ENCODE measurements around the gene SDCBP2.

SDCBP2 gene

GRCh38 chr20:1312308-1312707, 16.6 kb downstream of the SDCBP2 start:
- no peak for DNase-seq (ENCODE audit: low spot score)

GRCh38 chr20:1310506-1311190, 18.3 kb downstream of the SDCBP2 start:
- DNase-seq (ENCODE audit: low spot score) = no peak

GRCh38 chr20:1310071-1310470, 18.9 kb downstream of the SDCBP2 start:
- DNase-seq (ENCODE audit: low spot score) = no peak

GRCh38 chr20:1309439-1309847, 19.5 kb downstream of the SDCBP2 start:
- no peak for DNase-seq (ENCODE audit: low spot score)

- no peak for DNase-seq (ENCODE audit: low spot score)
Measured at GRCh38 chr20:1308702-1309095, 20.2 kb downstream of the SDCBP2 start.

- DNase-seq (ENCODE audit: low spot score) = no peak
Measured at GRCh38 chr20:1308067-1308701, 20.8 kb downstream of the SDCBP2 start.

GRCh38 chr20:1307571-1307971, 21.4 kb downstream of the SDCBP2 start:
- DNase-seq (ENCODE audit: low spot score) = no peak

- no peak for DNase-seq (ENCODE audit: low spot score)
Measured at GRCh38 chr20:1307171-1307570, 21.8 kb downstream of the SDCBP2 start.

GRCh38 chr20:1306316-1307135, 22.4 kb downstream of the SDCBP2 start:
- DNase-seq (ENCODE audit: low spot score) = no peak

GRCh38 chr20:1305712-1306111, 23.2 kb downstream of the SDCBP2 start:
- DNase-seq (ENCODE audit: low spot score) = no peak

- DNase-seq (ENCODE audit: low spot score) = no peak
Measured at GRCh38 chr20:1304710-1305515, 24.0 kb downstream of the SDCBP2 start.

- no peak for DNase-seq (ENCODE audit: low spot score)
Measured at GRCh38 chr20:1302685-1303541, 26.0 kb downstream of the SDCBP2 start.

- peak; percentile 61 for DNase-seq (ENCODE audit: low spot score)
Measured at GRCh38 chr20:1301031-1301529, 27.9 kb downstream of the SDCBP2 start.

GRCh38 chr20:1300083-1300840, 28.7 kb downstream of the SDCBP2 start:
- no peak for DNase-seq (ENCODE audit: low spot score)

- DNase-seq (ENCODE audit: low spot score) = peak; percentile 17
Measured at GRCh38 chr20:1299522-1299921, 29.4 kb downstream of the SDCBP2 start.

GRCh38 chr20:1298888-1299511, 29.9 kb downstream of the SDCBP2 start:
- no peak for DNase-seq (ENCODE audit: low spot score)

- DNase-seq (ENCODE audit: low spot score) = no peak
Measured at GRCh38 chr20:1298166-1298565, 30.8 kb downstream of the SDCBP2 start.

- DNase-seq (ENCODE audit: low spot score) = no peak
Measured at GRCh38 chr20:1297486-1297885, 31.5 kb downstream of the SDCBP2 start.

- DNase-seq (ENCODE audit: low spot score) = no peak
Measured at GRCh38 chr20:1296922-1297321, 32.0 kb downstream of the SDCBP2 start.

GRCh38 chr20:1296117-1296610, 32.8 kb downstream of the SDCBP2 start:
- DNase-seq (ENCODE audit: low spot score) = no peak

All from CD4-positive, alpha-beta T cell treated with Interleukin-6 at 100 ng/mL for 8 hours (primary cell).